OCI-LY3 (cell line): Measurements from ENCODE around the gene RFK.

ENCODE experiments used
- CTCF ChIP-seq: fragments of 200-600, 300-600 bp; sonication (generic); IDR thresholded peaks from 2 replicates; pipeline ENCODE4 v1.5.1; 2014; ENCODE audit warnings: antibody characterized with exemption, low read length, low read depth
- EZH2phosphoT487 ChIP-seq: fragments of 200-600 bp; shearing (Covaris generic); IDR thresholded peaks from 2 replicates; pipeline ENCODE4 v1.6.1; 2018; ENCODE audit warnings: antibody characterized with exemption, mixed run types, low read depth

- TF ChIP-seq CTCF: no peak
- no peak for TF ChIP-seq EZH2phosphoT487
Measured at GRCh38 chr9:76417394-76417793, 23.2 kb upstream of the RFK start.
